ENCODE data around the gene POLR2M.

The POLR2M gene

DNA sequence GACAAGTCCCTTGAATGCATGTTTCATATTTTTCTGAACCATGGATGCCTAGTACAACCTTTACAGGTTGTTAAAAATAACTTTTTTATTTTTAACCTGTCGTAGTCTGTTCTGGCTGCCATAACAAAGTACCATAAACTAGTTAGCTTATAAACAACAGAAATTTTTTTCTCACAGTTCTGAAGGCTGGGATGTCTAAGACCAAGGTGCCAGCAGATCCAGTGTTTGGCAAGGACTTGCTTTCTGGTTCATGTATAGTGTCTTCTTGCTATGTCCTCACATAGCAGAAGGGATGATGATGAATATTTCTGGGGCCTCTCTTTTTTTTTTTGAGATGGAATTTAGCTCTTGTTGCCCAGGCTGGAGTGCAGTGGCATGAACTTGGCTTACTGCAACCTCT is 23.0 kb upstream of the POLR2M start:
- no peaks in the 10 kb centered on the region for H3K9me2 ChIP-seq (ENCODE audit: low read depth, low read length)
- H4K20me1 ChIP-seq (ENCODE audit: insufficient read depth, low read length): no peaks in the 10 kb centered on the region
- H3F3A ChIP-seq (ENCODE audit: insufficient read depth, low read length): no peaks in the 10 kb centered on the region
- no peaks in the 10 kb centered on the region for H3K36me3 ChIP-seq (ENCODE audit: insufficient read depth, low read length)
- no peak overlapping the region for H3K27ac ChIP-seq (ENCODE audit: low read depth, low read length, poor library complexity, severe bottlenecking)
- no peaks in the 10 kb centered on the region for H3K27me3 ChIP-seq (ENCODE audit: insufficient read depth, low read length)
- H3K4me2 ChIP-seq (ENCODE audit: low read length): no peak overlapping the region
- H3K4me3 ChIP-seq (ENCODE audit: low read depth, low read length, poor library complexity, severe bottlenecking): no peak overlapping the region
- no peaks in the 10 kb centered on the region for H3K4me1 ChIP-seq (ENCODE audit: insufficient read depth, low read length, severe bottlenecking)
- no peak for TF ChIP-seq EZH2 (IDR thresholded peaks at IDR 0.05; ENCODE audit: borderline replicate concordance, low read length)
- TF ChIP-seq, protein P1, sequence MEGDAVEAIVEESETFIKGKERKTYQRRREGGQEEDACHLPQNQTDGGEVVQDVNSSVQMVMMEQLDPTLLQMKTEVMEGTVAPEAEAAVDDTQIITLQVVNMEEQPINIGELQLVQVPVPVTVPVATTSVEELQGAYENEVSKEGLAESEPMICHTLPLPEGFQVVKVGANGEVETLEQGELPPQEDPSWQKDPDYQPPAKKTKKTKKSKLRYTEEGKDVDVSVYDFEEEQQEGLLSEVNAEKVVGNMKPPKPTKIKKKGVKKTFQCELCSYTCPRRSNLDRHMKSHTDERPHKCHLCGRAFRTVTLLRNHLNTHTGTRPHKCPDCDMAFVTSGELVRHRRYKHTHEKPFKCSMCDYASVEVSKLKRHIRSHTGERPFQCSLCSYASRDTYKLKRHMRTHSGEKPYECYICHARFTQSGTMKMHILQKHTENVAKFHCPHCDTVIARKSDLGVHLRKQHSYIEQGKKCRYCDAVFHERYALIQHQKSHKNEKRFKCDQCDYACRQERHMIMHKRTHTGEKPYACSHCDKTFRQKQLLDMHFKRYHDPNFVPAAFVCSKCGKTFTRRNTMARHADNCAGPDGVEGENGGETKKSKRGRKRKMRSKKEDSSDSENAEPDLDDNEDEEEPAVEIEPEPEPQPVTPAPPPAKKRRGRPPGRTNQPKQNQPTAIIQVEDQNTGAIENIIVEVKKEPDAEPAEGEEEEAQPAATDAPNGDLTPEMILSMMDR (IDR thresholded peaks at IDR 0.05; ENCODE audit: low read length): no peak
- H3K79me2 ChIP-seq (ENCODE audit: insufficient read depth, low read length): no peaks in the 10 kb centered on the region
- no peak overlapping the region for H3K9ac ChIP-seq (ENCODE audit: low read length)
- H3K9me3 ChIP-seq (ENCODE audit: low read length): no peaks in the 10 kb centered on the region
- H2AFZ ChIP-seq (ENCODE audit: low read length): no peak overlapping the region

DNA sequence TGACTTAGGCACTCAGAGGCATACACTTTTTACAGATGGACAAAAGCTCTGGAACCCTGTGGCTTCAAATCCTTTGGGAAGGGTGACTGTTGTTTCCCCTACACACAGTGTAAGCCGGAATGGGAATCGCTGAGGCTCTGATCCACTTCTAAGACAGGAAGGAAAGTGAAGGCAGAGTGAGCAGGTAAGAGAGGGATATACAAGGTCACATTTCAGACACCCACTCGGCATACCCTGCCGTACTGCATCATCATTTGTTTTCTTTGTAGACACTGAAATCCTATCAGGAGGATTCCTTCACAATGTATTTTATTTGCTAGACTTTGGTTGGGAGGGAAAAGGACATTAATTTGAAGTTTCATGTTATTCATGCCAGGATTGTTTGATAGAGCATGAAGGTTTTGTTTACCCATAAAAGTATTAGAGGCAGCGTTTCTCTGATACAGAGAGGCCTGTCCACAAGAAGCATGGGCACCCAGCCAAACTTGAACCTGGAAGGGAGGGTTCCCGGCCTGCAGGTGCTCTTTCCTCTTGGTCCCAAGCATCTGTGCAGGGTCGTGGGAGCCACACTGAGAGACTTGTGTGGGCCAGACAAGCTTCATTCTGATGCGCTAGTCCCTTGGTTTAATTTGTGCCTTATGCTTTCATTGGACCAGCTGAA is 21.9 kb upstream of the POLR2M start:
- Histone ChIP-seq H3K9me3 (ENCODE audit: low read length) (no peaks in the 10 kb centered on the region), H3K36me3 (ENCODE audit: insufficient read depth, low read length) (no peaks in the 10 kb centered on the region), H3K27me3 (ENCODE audit: insufficient read depth, low read length) (no peaks in the 10 kb centered on the region), H3K4me1 (ENCODE audit: insufficient read depth, low read length, severe bottlenecking) (no peaks in the 10 kb centered on the region), H3K9me2 (ENCODE audit: low read depth, low read length) (no peaks in the 10 kb centered on the region), H3K9ac (ENCODE audit: low read length) (no peak overlapping the region), H2AFZ (ENCODE audit: low read length) (no peak overlapping the region), H4K20me1 (ENCODE audit: insufficient read depth, low read length) (no peaks in the 10 kb centered on the region), H3K79me2 (ENCODE audit: insufficient read depth, low read length) (no peaks in the 10 kb centered on the region), H3K4me3 (ENCODE audit: low read depth, low read length, poor library complexity, severe bottlenecking) (no peak overlapping the region), H3F3A (ENCODE audit: insufficient read depth, low read length) (no peaks in the 10 kb centered on the region), H3K27ac (ENCODE audit: low read depth, low read length, poor library complexity, severe bottlenecking) (no peak overlapping the region), H3K4me2 (ENCODE audit: low read length) (no peak overlapping the region)
- TF ChIP-seq, protein P1 (IDR thresholded peaks at IDR 0.05; ENCODE audit: low read length): no peak
- TF ChIP-seq EZH2 (IDR thresholded peaks at IDR 0.05; ENCODE audit: borderline replicate concordance, low read length): no peak

DNA sequence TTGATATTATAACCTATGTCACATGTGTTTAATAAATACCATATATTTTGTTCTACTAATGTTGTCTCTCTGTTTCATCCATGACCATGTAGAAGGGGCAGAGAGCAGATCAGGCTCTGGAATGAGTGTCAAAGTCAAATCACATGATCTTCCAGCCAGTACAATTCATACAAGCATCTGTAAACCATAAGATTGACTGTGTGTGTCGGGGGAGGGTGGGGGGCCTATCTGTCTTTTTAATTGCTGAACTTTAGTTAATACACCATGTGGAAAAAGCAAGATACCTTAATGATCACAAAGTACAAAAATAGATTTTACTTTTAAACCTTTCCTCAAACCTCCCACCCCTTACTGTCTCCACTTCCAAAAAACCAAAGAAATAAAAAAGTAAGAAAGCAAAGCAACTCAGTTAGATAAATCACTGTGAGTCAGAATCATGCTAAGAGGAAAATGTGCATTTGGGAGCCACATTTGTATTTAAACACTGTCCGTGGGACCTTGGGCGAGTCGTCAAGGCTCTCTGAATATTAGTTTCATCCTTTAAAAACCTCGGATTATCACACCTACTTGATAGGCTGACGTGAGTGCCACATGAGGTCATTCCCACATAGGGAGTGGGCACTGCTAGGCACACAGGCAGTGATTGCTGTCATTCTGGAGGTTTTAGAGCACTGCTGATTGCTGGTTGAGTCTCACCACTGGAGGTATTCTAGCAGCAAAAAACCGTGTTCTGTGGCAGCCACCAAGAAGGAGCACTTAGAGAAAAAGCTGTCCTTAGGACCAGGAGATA is 21.0 kb upstream of the POLR2M start:
- H3K27ac ChIP-seq (ENCODE audit: low read depth, low read length, poor library complexity, severe bottlenecking): no peak overlapping the region
- no peaks in the 10 kb centered on the region for H4K20me1 ChIP-seq (ENCODE audit: insufficient read depth, low read length)
- H3F3A ChIP-seq (ENCODE audit: insufficient read depth, low read length): no peaks in the 10 kb centered on the region
- H3K79me2 ChIP-seq (ENCODE audit: insufficient read depth, low read length): no peaks in the 10 kb centered on the region
- H3K4me3 ChIP-seq (ENCODE audit: low read depth, low read length, poor library complexity, severe bottlenecking): no peak overlapping the region
- no peaks in the 10 kb centered on the region for H3K9me3 ChIP-seq (ENCODE audit: low read length)
- no peaks in the 10 kb centered on the region for H3K36me3 ChIP-seq (ENCODE audit: insufficient read depth, low read length)
- no peaks in the 10 kb centered on the region for H3K4me1 ChIP-seq (ENCODE audit: insufficient read depth, low read length, severe bottlenecking)
- H3K27me3 ChIP-seq (ENCODE audit: insufficient read depth, low read length): no peaks in the 10 kb centered on the region
- TF ChIP-seq, protein P1 (IDR thresholded peaks at IDR 0.05; ENCODE audit: low read length): no peak
- no peak for TF ChIP-seq EZH2 (IDR thresholded peaks at IDR 0.05; ENCODE audit: borderline replicate concordance, low read length)
- H3K9me2 ChIP-seq (ENCODE audit: low read depth, low read length): no peaks in the 10 kb centered on the region
- no peak overlapping the region for H3K9ac ChIP-seq (ENCODE audit: low read length)
- H2AFZ ChIP-seq (ENCODE audit: low read length): no peak overlapping the region
- no peak overlapping the region for H3K4me2 ChIP-seq (ENCODE audit: low read length)
